H1 (cell line): ENCODE data around the gene SHCBP1L. TPM values are rescaled to one million over a fixed set of nuclear protein-coding genes. Genes with fewer than 3 reads are reported as not detected.

Experiments used
- CTCF ChIA-PET: fragments of 300-600 bp; sonication (Branson Sonifier 250); formaldehyde crosslinking; loops from one replicate; lab custom pipeline; 2021; ENCODE audit not compliant: partially characterized antibody; lab: Charles Lee
- POLR2A ChIA-PET: fragments of 300-600 bp; sonication (Branson Sonifier 250); formaldehyde crosslinking; loops from one replicate; lab custom pipeline; 2021; ENCODE audit warnings: inconsistent platforms; ENCODE audit not compliant: partially characterized antibody; lab: Charles Lee
- DNase-seq, 2 experiments: peaks; one replicate each; pipeline versions ENCODE4 v3.0.0 to v3.0.0-alpha.2; 2010 to 2022; ENCODE audit warnings: low spot score in 2 of 2, low read depth in 1 of 2, mixed read lengths in 1 of 2
- FAIRE-seq: peaks from 2 replicates; lab custom pipeline; 2011; peaks lifted over from hg19 to GRCh38; lab: Jason Lieb, UNC
- H2AFZ ChIP-seq: 2 replicates; pipeline ENCODE4 v1.8.1; 2012; ENCODE audit warnings: low read length, inconsistent platforms
- H2AK5ac ChIP-seq: 2 replicates; pipeline ENCODE4 v1.6.1; 2013; ENCODE audit warnings: low read depth, low read length
- H2BK120ac ChIP-seq: replicated peaks from 2 replicates; pipeline ENCODE3; 2013; ENCODE audit warnings: low read depth, low read length, inconsistent platforms
- H2BK12ac ChIP-seq: 2 replicates; pipeline ENCODE4 v1.6.1; 2013; ENCODE audit warnings: low read depth, low read length
- H2BK15ac ChIP-seq: 2 replicates; pipeline ENCODE4 v1.6.1; 2013; ENCODE audit warnings: low read length
- H2BK20ac ChIP-seq: 2 replicates; pipeline ENCODE4 v1.6.1; 2013; ENCODE audit warnings: low read length
- H2BK5ac ChIP-seq: 2 replicates; pipeline ENCODE4 v1.6.1; 2013; ENCODE audit warnings: low read depth, low read length
- H3K14ac ChIP-seq: 2 replicates; pipeline ENCODE4 v1.6.1; 2013; ENCODE audit warnings: inconsistent platforms; ENCODE audit not compliant: insufficient read length
- H3K18ac ChIP-seq: 2 replicates; pipeline ENCODE4 v1.6.1; 2013; ENCODE audit warnings: low read length; ENCODE audit errors: extremely low read depth
- H3K23ac ChIP-seq: 2 replicates; pipeline ENCODE4 v1.6.1; 2013; ENCODE audit warnings: inconsistent platforms; ENCODE audit not compliant: insufficient read length
- H3K23me2 ChIP-seq: 2 replicates; pipeline ENCODE4 v1.6.1; 2013; ENCODE audit warnings: low read depth, low read length
- H3K27ac ChIP-seq: 2 replicates; pipeline ENCODE4 v1.6.1; 2011; ENCODE audit warnings: low read depth, low read length, inconsistent platforms
- H3K27me3 ChIP-seq, 4 experiments: replicated peaks in 1 of 4; 1 replicate in 1 of 4; 2 replicates in 3 of 4; pipeline versions ENCODE4 v1.6.1 to v1.8.1; 2011 to 2013; ENCODE audit warnings: low read length in 3 of 4, mild to moderate bottlenecking in 3 of 4, inconsistent platforms in 2 of 4, mixed read lengths in 2 of 4, moderate library complexity in 1 of 4; ENCODE audit not compliant: control insufficient read depth in 3 of 4, insufficient read depth in 3 of 4; ENCODE audit errors: extremely low read depth in 1 of 4
- H3K36me3 ChIP-seq, 4 experiments: 2 replicates each; pipeline versions ENCODE4 v1.6.1 to v1.8.1; 2011 to 2013; ENCODE audit warnings: mild to moderate bottlenecking in 4 of 4, low read length in 3 of 4, moderate library complexity in 2 of 4, control low read depth in 1 of 4, inconsistent platforms in 1 of 4; ENCODE audit not compliant: insufficient read depth in 4 of 4, control insufficient read depth in 2 of 4
- H3K4ac ChIP-seq: replicated peaks from 2 replicates; pipeline ENCODE3; 2013; ENCODE audit warnings: low read length, low read depth, mixed read lengths, inconsistent platforms; ENCODE audit not compliant: insufficient read length
- H3K4me1 ChIP-seq, 4 experiments: replicated peaks in 1 of 4; 1 replicate in 1 of 4; 2 replicates in 3 of 4; pipeline versions ENCODE4 v1.6.1 to v1.8.1; 2011 to 2013; ENCODE audit warnings: low read length in 3 of 4, inconsistent platforms in 2 of 4, mixed read lengths in 1 of 4; ENCODE audit not compliant: insufficient read depth in 4 of 4, control insufficient read depth in 3 of 4
- H3K4me2 ChIP-seq, 2 experiments: 2 replicates each; pipeline versions ENCODE4 v1.6.1 to v1.8.1; 2011 to 2013; ENCODE audit warnings: low read depth in 2 of 2, low read length in 2 of 2, control low read depth in 1 of 2, inconsistent platforms in 1 of 2, mild to moderate bottlenecking in 1 of 2; ENCODE audit not compliant: insufficient read depth in 1 of 2
- H3K4me3 ChIP-seq, 4 experiments: fragments of 200-600, 300-600 bp in 1 of 4; sonication (generic), shearing (Covaris generic), sonication (Bioruptor Twin) in 1 of 4; 2 replicates each; pipeline versions ENCODE4 v1.5.1 to v1.8.1; 2011 to 2016; ENCODE audit warnings: low read length in 4 of 4, low read depth in 3 of 4, control low read depth in 2 of 4, inconsistent platforms in 2 of 4, mild to moderate bottlenecking in 2 of 4, mixed read lengths in 1 of 4, moderate library complexity in 1 of 4; ENCODE audit not compliant: insufficient read depth in 2 of 4; ENCODE audit errors: extremely low read depth in 1 of 4
- H3K56ac ChIP-seq: replicated peaks from 2 replicates; pipeline ENCODE3; 2013; ENCODE audit warnings: low read depth, mild to moderate bottlenecking, mixed read lengths, low read length, inconsistent platforms; ENCODE audit not compliant: insufficient read length
- H3K79me1 ChIP-seq: 2 replicates; pipeline ENCODE4 v1.6.1; 2013; ENCODE audit warnings: low read depth, low read length, control low read depth
- H3K79me2 ChIP-seq, 2 experiments: 2 replicates each; pipeline versions ENCODE4 v1.6.1 to v1.8.1; 2012 to 2013; ENCODE audit warnings: low read length in 2 of 2, mild to moderate bottlenecking in 2 of 2, inconsistent platforms in 1 of 2; ENCODE audit not compliant: insufficient read depth in 2 of 2, control insufficient read depth in 1 of 2
- H3K9ac ChIP-seq, 4 experiments: replicated peaks in 1 of 4; 1 replicate in 1 of 4; 2 replicates in 3 of 4; pipeline versions ENCODE4 v1.6.1 to v1.8.1; 2011 to 2013; ENCODE audit warnings: low read depth in 3 of 4, low read length in 3 of 4, control low read depth in 2 of 4, mild to moderate bottlenecking in 2 of 4, moderate library complexity in 2 of 4, inconsistent platforms in 1 of 4; ENCODE audit errors: extremely low read depth in 1 of 4
- H3K9me3 ChIP-seq, 2 experiments: 2 replicates each; pipeline versions ENCODE4 v1.6.1 to v1.8.1; 2012 to 2013; ENCODE audit warnings: mild to moderate bottlenecking in 2 of 2, moderate library complexity in 2 of 2, control low read depth in 1 of 2, inconsistent platforms in 1 of 2, low read depth in 1 of 2, low read length in 1 of 2, mixed read lengths in 1 of 2; ENCODE audit not compliant: insufficient read depth in 2 of 2
- H4K20me1 ChIP-seq, 2 experiments: replicated peaks in 1 of 2; 2 replicates each; pipeline versions ENCODE3 to v1.8.1; 2011 to 2013; ENCODE audit warnings: inconsistent platforms in 2 of 2, low read length in 2 of 2, mild to moderate bottlenecking in 1 of 2; ENCODE audit not compliant: insufficient read depth in 2 of 2, control insufficient read depth in 1 of 2
- H4K5ac ChIP-seq: 2 replicates; pipeline ENCODE4 v1.6.1; 2013; ENCODE audit warnings: low read length, low read depth, mixed read lengths, inconsistent platforms; ENCODE audit not compliant: insufficient read length
- H4K8ac ChIP-seq: 2 replicates; pipeline ENCODE4 v1.8.0; 2013; ENCODE audit warnings: mild to moderate bottlenecking, moderate library complexity, low read length, inconsistent platforms; ENCODE audit not compliant: insufficient read depth; ENCODE audit errors: extremely low read depth
- H4K91ac ChIP-seq: replicated peaks from 2 replicates; pipeline ENCODE3; 2013; ENCODE audit warnings: low read length, mixed read lengths, inconsistent platforms; ENCODE audit not compliant: insufficient read length
- ASH2L ChIP-seq: fragments of 200-600, 300-600 bp; sonication (generic); IDR thresholded peaks from one replicate; pipeline ENCODE4 v1.7.1; 2017; ENCODE audit warnings: low read length
- BCL11A ChIP-seq, 2 experiments: IDR thresholded peaks; one replicate each; pipeline ENCODE4 v1.6.1; 2011; ENCODE audit warnings: low read depth in 2 of 2, low read length in 2 of 2, mild to moderate bottlenecking in 2 of 2
- CHD1 ChIP-seq: IDR thresholded peaks from 2 replicates; pipeline ENCODE4 v1.6.1; 2012; ENCODE audit warnings: low read depth, low read length, improper control_type of control experiment
- CTBP2 ChIP-seq: IDR thresholded peaks from 2 replicates; pipeline ENCODE4 v1.7.0; 2011; ENCODE audit warnings: borderline replicate concordance, mild to moderate bottlenecking, moderate library complexity, mixed read lengths, low read length; ENCODE audit not compliant: insufficient read depth, insufficient read length
- EZH2 ChIP-seq: fragments of 200-600 bp; sonication (generic); IDR thresholded peaks from 2 replicates; pipeline ENCODE4 v1.7.1; 2012; ENCODE audit warnings: low read depth, mild to moderate bottlenecking, moderate library complexity, low read length, inconsistent platforms; ENCODE audit not compliant: severe bottlenecking
- GABPA ChIP-seq: IDR thresholded peaks from 2 replicates; pipeline ENCODE4 v1.6.1; 2011; ENCODE audit warnings: mild to moderate bottlenecking, low read length, moderate library complexity, borderline replicate concordance; ENCODE audit not compliant: insufficient read depth
- GTF2F1 ChIP-seq: IDR thresholded peaks from 2 replicates; pipeline ENCODE4 v1.6.1; 2012; ENCODE audit warnings: low read depth, low read length, improper control_type of control experiment, borderline replicate concordance
- KDM5A ChIP-seq: fragments of 200-600 bp; IDR thresholded peaks from 2 replicates; pipeline ENCODE4 v1.7.1; 2012; ENCODE audit warnings: mild to moderate bottlenecking, low read length, inconsistent platforms, mixed read lengths
- POLR2A ChIP-seq, 2 experiments: IDR thresholded peaks; 1 replicate in 1 of 2; 2 replicates in 1 of 2; pipeline ENCODE4 v1.6.1; 2011; ENCODE audit warnings: low read depth in 2 of 2, low read length in 2 of 2, mild to moderate bottlenecking in 2 of 2; ENCODE audit errors: control extremely low read depth in 1 of 2
- RBBP5 ChIP-seq: IDR thresholded peaks from 2 replicates; pipeline ENCODE4 v1.7.1; 2012; ENCODE audit warnings: low read depth, mild to moderate bottlenecking, inconsistent platforms, low read length, moderate library complexity, borderline replicate concordance
- SIX5 ChIP-seq: IDR thresholded peaks from 2 replicates; pipeline ENCODE4 v1.6.1; 2011; ENCODE audit warnings: mild to moderate bottlenecking, low read depth, low read length
- TEAD4 ChIP-seq: IDR thresholded peaks from 2 replicates; pipeline ENCODE4 v1.6.1; 2012; ENCODE audit warnings: low read depth, low read length, inconsistent platforms, mixed read lengths
- WGBS, 2 experiments: shearing (Covaris generic) in 1 of 2; methylation state at CpG; one replicate each; pipeline versions ENCODE4 v1.1.6 to v1.1.7; 2013 to 2015; ENCODE audit warnings: low lambda C conversion rate in 2 of 2, mixed read lengths in 2 of 2, inconsistent platforms in 1 of 2, low coverage in 1 of 2, missing lambda C conversion rate in 1 of 2; ENCODE audit not compliant: insufficient replicate concordance in 2 of 2, insufficient coverage in 1 of 2, insufficient read length in 1 of 2; ENCODE audit errors: extremely low coverage in 1 of 2, missing lambda C conversion rate in 1 of 2; 5-methylcytosine and 5-hydroxymethylcytosine counted together
- polyA plus RNA-seq, 7 experiments: library from polyadenylated mRNA; depleted of rRNA in 3 of 7; stranded (reverse) in 5 of 7; unstranded in 2 of 7; fragments of >200 nt in 5 of 7; fragments of 200-250 nt in 2 of 7; gene quantifications; 1 replicate in 5 of 7; 2 replicates in 1 of 7; 4 replicates in 1 of 7; pipeline versions ENCODE4 v1.2.1 to v1.2.3, GENCODE V29; 2011 to 2013; ENCODE audit warnings: missing spikeins in 2 of 7, mixed read lengths in 2 of 7
- total RNA-seq: library from RNA; stranded (reverse); fragmentation: NEBNext Ultra II Directional; extraction: Animal tissue kit (Norgen Biotek cat#: 25700); gene quantifications from 2 replicates; pipeline ENCODE4 v1.2.1, GENCODE V29; 2021

SHCBP1L gene
- total and polyA plus RNA-seq, 2 of the 8 experiments (the other 6 are each of a cell fraction or from before 2014, with no cell fraction given) = not detected

DNA sequence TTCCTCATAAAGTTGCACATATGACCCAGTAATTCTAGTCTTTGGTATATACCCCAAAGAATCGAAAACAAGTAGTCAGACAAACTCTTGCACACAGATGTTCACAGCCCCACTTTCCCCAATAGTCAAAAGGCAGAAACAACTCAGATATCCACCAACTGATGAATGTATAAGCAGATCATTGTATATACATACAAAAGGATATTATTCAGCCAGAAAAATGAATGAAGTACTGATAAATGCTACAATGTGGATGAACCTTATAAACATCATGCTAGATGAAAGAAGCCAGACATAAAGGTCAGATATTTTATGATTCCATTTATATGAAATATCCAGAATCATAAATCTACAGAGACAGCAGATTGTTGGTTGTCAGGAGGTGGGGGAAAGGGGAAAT is 27.3 kb downstream of the SHCBP1L start:
- no peak overlapping the region for H3K14ac ChIP-seq
- no peak overlapping the region for H3K4me2 ChIP-seq
- no peaks in the 10 kb centered on the region for H3K79me1 ChIP-seq
- H3K23ac ChIP-seq = no peak overlapping the region
- no peaks in the 10 kb centered on the region for H3K79me2 ChIP-seq
- H2AK5ac ChIP-seq = no peak overlapping the region
- H3K9ac ChIP-seq = no peak overlapping the region
- FAIRE-seq (no peak), DNase-seq (no peak)
- no peak overlapping the region for H4K91ac ChIP-seq
- H2BK20ac ChIP-seq = no peak overlapping the region
- H2BK5ac ChIP-seq = no peak overlapping the region
- H2AFZ ChIP-seq = no peak overlapping the region
- no peaks in the 10 kb centered on the region for H3K36me3 ChIP-seq
- ChIA-PET POLR2A (no interaction called here), CTCF (no interaction called here)
- no peak overlapping the region for H3K56ac ChIP-seq
- no peak overlapping the region for H3K4me3 ChIP-seq
- no peaks in the 10 kb centered on the region for H3K9me3 ChIP-seq
- no peak overlapping the region for H2BK120ac ChIP-seq
- WGBS, 2 experiments = 74% methylated on average over 1 of the region's 1 CpG; no CpG with 5 or more reads in 1 of the 2 experiments
- no peaks in the 10 kb centered on the region for H4K20me1 ChIP-seq
- no peak overlapping the region for H2BK15ac ChIP-seq
- H3K27me3 ChIP-seq = no peaks in the 10 kb centered on the region
- H2BK12ac ChIP-seq = no peak overlapping the region
- no peak overlapping the region for H3K4ac ChIP-seq
- no peak overlapping the region for H3K18ac ChIP-seq
- no peak overlapping the region for H4K5ac ChIP-seq
- no peak overlapping the region for H3K27ac ChIP-seq
- no peak for TF ChIP-seq RBBP5
- no peak for TF ChIP-seq GTF2F1
- no peak for TF ChIP-seq ASH2L
- no peak for TF ChIP-seq CTBP2
- TF ChIP-seq CHD1 = no peak
- no peak for TF ChIP-seq POLR2A (IDR thresholded peaks at IDR 0.05; ENCODE audit: control extremely low read depth in 1 of 2, low read depth in 2 of 2, low read length in 2 of 2)
- no peak for TF ChIP-seq BCL11A (IDR thresholded peaks at IDR 0.05; ENCODE audit: low read depth in 2 of 2, low read length in 2 of 2)
- TF ChIP-seq TEAD4 = no peak
- no peak for TF ChIP-seq KDM5A
- TF ChIP-seq GABPA = no peak
- TF ChIP-seq EZH2 = no peak
- TF ChIP-seq SIX5 = no peak
- no peaks in the 10 kb centered on the region for H3K23me2 ChIP-seq
- no peaks in the 10 kb centered on the region for H3K4me1 ChIP-seq
- H4K8ac ChIP-seq = no peak overlapping the region
